Lung (tissue), 12 donors: Measurements from ENCODE around the gene TMEM37. TPM values are rescaled to one million over a fixed set of nuclear protein-coding genes. Genes with fewer than 3 reads are reported as not detected.

Source experiments
- ATAC-seq: fragments of 200-7000 bp; cut with Tn5 transposase; one replicate; pipeline ENCODE4 v1.9.1; 2020; ENCODE audit warnings: moderate number of reproducible peaks; ENCODE audit not compliant: insufficient read depth, low FRiP score
- DNase-seq, 3 donors: peaks; one replicate each; pipeline ENCODE4 v3.0.0-alpha.2; 2013 to 2017
- H3K27ac ChIP-seq, 2 donors: one replicate each; pipeline ENCODE4 v1.5.1; 2013; ENCODE audit warnings: mild to moderate bottlenecking in 2 of 2, moderate library complexity in 2 of 2, control low read depth in 1 of 2, inconsistent platforms in 1 of 2, low read depth in 1 of 2, low read length in 1 of 2
- H3K27me3 ChIP-seq, 3 donors: one replicate each; pipeline ENCODE4 v1.5.1; 2013; ENCODE audit warnings: low read length in 2 of 3; ENCODE audit not compliant: control insufficient read depth in 3 of 3, insufficient read depth in 3 of 3
- H3K36me3 ChIP-seq, 4 donors: one replicate each; pipeline ENCODE4 v1.5.1; 2013; ENCODE audit warnings: low read length in 4 of 4, mild to moderate bottlenecking in 1 of 4, moderate library complexity in 1 of 4; ENCODE audit not compliant: control insufficient read depth in 4 of 4, insufficient read depth in 4 of 4
- H3K4me1 ChIP-seq, 5 donors: one replicate each; pipeline ENCODE4 v1.5.1; 2013; ENCODE audit warnings: low read length in 5 of 5, mild to moderate bottlenecking in 2 of 5, moderate library complexity in 1 of 5; ENCODE audit not compliant: control insufficient read depth in 5 of 5, insufficient read depth in 5 of 5
- H3K4me3 ChIP-seq: one replicate; pipeline ENCODE4 v1.5.1; 2013; ENCODE audit warnings: mild to moderate bottlenecking, control low read depth, moderate library complexity
- H3K9ac ChIP-seq, 2 donors: one replicate each; pipeline ENCODE4 v1.5.1; 2013; ENCODE audit warnings: low read length in 2 of 2, control low read depth in 1 of 2; ENCODE audit not compliant: insufficient read depth in 1 of 2
- H3K9me3 ChIP-seq, 4 donors: one replicate each; pipeline ENCODE4 v1.5.1; 2013; ENCODE audit warnings: low read length in 3 of 4, mild to moderate bottlenecking in 1 of 4, moderate library complexity in 1 of 4; ENCODE audit not compliant: control insufficient read depth in 4 of 4, insufficient read depth in 3 of 4
- WGBS, 2 donors: extraction: QIAGEN DNeasy Blood & Tissue Kit; methylation state at CpG; one replicate each; pipeline ENCODE4 v1.1.7; 2013; 5-methylcytosine and 5-hydroxymethylcytosine counted together
- polyA plus RNA-seq, 2 donors: library from polyadenylated mRNA; stranded (reverse); fragments of 200-250 nt; gene quantifications; one replicate each; pipeline ENCODE4 v1.2.1, GENCODE V29; 2013
- total RNA-seq, 2 donors: library from RNA; depleted of rRNA in 1 of 2; stranded (reverse); fragments of >200 nt in 1 of 2; gene quantifications; one replicate each; pipeline ENCODE4 v1.2.1, GENCODE V29; 2014 to 2021
- TF ChIP-seq, protein P1 (sequence below): IDR thresholded peaks from 2 replicates; pipeline ENCODE4 v1.5.1; 2012; ENCODE audit warnings: mild to moderate bottlenecking; ENCODE audit errors: control extremely low read depth, extremely low read depth
- donor health status: control.
- donor health status: control.
- donor health status: Bipolar disorder and iron deficiency.
- donor health status: healthy.
- donor health status: DM: yes; HTN: yes; CAD: no.

Gene TMEM37
- total and polyA plus RNA-seq, 4 donors = 9.9 to 14.3 (median 12.1) TPM

DNA sequence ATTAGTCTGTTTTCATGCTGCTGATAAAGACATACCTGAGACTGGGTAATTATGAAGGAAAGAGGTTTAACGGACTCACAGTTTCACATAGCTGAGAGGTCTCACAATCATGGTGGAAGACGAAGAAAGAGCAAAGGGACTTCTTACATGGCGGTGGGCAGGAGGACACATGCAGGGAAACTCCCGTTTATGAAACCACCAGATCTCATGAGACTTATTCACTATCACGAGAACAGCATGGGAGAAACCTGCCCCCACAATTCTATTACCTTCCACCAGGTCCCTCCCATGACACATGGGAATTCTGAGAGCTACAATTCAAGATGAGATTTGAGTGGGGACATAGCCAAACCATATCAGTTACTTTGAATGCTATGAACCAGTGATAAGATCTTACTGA is 48.5 kb downstream of the TMEM37 start:
- no peaks in the 10 kb centered on the region for H3K27me3 ChIP-seq
- no peak overlapping the region for H3K9ac ChIP-seq
- no peak overlapping the region for H3K4me3 ChIP-seq
- ATAC-seq (no peak), DNase-seq (no peak)
- TF ChIP-seq, protein P1, sequence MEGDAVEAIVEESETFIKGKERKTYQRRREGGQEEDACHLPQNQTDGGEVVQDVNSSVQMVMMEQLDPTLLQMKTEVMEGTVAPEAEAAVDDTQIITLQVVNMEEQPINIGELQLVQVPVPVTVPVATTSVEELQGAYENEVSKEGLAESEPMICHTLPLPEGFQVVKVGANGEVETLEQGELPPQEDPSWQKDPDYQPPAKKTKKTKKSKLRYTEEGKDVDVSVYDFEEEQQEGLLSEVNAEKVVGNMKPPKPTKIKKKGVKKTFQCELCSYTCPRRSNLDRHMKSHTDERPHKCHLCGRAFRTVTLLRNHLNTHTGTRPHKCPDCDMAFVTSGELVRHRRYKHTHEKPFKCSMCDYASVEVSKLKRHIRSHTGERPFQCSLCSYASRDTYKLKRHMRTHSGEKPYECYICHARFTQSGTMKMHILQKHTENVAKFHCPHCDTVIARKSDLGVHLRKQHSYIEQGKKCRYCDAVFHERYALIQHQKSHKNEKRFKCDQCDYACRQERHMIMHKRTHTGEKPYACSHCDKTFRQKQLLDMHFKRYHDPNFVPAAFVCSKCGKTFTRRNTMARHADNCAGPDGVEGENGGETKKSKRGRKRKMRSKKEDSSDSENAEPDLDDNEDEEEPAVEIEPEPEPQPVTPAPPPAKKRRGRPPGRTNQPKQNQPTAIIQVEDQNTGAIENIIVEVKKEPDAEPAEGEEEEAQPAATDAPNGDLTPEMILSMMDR = no peak
- peaks cover 0 to 3% (median 0%) of the 10 kb centered on the region in 4 donors for H3K9me3 ChIP-seq
- WGBS, 2 donors = 94 to 95% methylated on average over 5 of the region's 5 CpGs
- H3K27ac ChIP-seq = no peak overlapping the region
- H3K36me3 ChIP-seq = no peaks in the 10 kb centered on the region
- H3K4me1 ChIP-seq = peaks cover 0 to 17% (median 12%) of the 10 kb centered on the region in 5 donors

DNA sequence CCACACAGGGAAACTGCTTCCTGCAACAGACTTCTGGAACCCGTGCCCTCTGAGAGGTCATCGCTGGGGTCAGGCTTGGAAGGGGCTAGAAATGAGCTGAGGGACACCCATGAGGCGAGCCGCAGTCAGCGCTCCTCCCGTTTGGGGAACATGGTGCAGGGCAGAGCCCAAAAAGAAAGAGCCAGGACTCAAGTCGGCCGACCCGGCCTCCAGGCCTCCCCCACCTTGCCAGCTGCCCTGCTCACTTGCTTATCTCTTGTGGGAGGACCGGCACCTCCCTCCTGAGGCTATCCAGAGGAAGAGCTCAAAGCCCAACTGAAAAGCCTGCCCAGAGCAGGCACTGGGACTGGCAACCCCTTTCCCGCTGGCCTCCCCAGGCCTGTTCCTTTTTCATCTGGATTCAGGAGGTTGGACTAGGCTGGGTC is 49.1 kb downstream of the TMEM37 start:
- Histone ChIP-seq H3K27ac (no peak overlapping the region), H3K27me3 (no peaks in the 10 kb centered on the region), H3K4me1 (peaks cover 0 to 23% (median 13%) of the 10 kb centered on the region in 5 donors), H3K4me3 (no peak overlapping the region), H3K36me3 (no peaks in the 10 kb centered on the region), H3K9ac (no peak overlapping the region), H3K9me3 (peaks cover 0 to 3% (median 0%) of the 10 kb centered on the region in 4 donors)
- WGBS, 2 donors = 91 to 97% methylated on average over 11 of the region's 11 CpGs
- no peak for ATAC-seq
- TF ChIP-seq, protein P1 = no peak
- no peak for DNase-seq

DNA sequence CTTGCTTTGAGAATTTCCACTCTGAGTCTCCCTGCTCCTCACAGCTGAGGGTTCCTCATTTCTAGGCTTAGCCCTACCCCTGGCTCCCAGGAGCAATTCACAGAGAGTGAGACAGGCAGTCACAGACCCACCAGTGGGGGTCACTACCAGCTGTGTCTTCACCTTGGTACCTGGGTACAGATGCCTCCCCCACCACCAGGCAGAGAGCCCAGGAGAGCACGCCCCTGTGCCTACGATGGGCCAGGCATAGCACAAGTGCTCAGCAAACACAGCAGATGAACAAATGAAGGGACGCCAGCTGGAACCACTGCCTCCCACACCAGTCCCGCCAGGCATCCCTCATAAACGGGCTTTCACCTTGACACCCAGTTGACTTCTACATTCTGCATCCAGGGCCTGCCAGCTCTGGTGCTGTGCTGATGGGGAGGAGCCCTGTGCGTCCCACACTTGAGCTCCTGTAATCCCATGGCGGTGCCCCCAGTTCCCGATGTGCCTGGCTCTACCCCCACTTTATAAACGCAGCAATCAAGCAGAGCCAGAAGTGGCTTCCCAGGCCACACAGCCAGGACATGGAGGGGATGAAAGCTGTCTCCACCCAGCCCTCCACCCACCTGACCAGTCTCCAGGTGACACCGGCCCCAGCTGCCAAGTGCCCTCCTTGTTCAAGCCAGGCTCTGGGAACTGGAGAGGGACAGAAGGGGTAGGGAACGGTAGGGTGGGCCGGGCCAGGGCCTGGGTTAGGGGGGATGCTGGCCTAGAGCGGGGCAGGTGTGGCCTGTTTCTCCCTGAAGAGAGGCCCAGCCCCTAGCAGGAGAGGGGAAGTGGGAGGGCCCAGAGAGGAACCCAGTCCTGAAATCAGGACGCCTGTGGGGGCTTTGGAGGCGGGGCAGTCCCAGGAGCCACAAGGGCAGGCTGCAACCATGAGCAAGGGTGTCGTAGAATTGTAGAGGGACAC is 50.1 kb downstream of the TMEM37 start:
- 66 to 76% methylated on average over 16 of the region's 16 CpGs for WGBS, 2 donors
- Histone ChIP-seq H3K4me1 (peaks cover 0 to 28% (median 13%) of the 10 kb centered on the region in 5 donors), H3K36me3 (no peaks in the 10 kb centered on the region), H3K9me3 (peaks cover 0 to 3% (median 0%) of the 10 kb centered on the region in 4 donors), H3K9ac (no peak overlapping the region), H3K4me3 (no peak overlapping the region), H3K27ac (no peak overlapping the region), H3K27me3 (no peaks in the 10 kb centered on the region)
- ATAC-seq (peak; percentile 41), DNase-seq (no peak)
- TF ChIP-seq, protein P1 = no peak
